Common myeloid progenitor, CD34-positive (primary cell): ENCODE results near the gene SORBS1.

Experiments used
- CTCF ChIA-PET: fragments of 350-600 bp; sonication (Branson Sonifier 250); formaldehyde crosslinking; loops from one replicate; lab custom pipeline; 2021; ENCODE audit warnings: antibody characterized with exemption; lab: Charles Lee
- POLR2A ChIA-PET: fragments of 350-600 bp; sonication (Branson Sonifier 250); formaldehyde crosslinking; loops from one replicate; lab custom pipeline; 2021; ENCODE audit warnings: antibody characterized with exemption; lab: Charles Lee
- DNase-seq, 3 donors: peaks; one replicate each; pipeline versions ENCODE4 v3.0.0 to v3.0.0-alpha.2; 2013
- H3K27ac ChIP-seq, 2 experiments: 1 replicate in 1 of 2; 2 replicates in 1 of 2; pipeline ENCODE4 v1.7.0; 2013; ENCODE audit warnings: inconsistent platforms in 2 of 2, low read length in 2 of 2, mild to moderate bottlenecking in 2 of 2, low read depth in 1 of 2, moderate library complexity in 1 of 2; ENCODE audit not compliant: severe bottlenecking in 2 of 2, insufficient read depth in 1 of 2, poor library complexity in 1 of 2
- H3K27me3 ChIP-seq, 5 experiments: replicated peaks in 2 of 5; 1 replicate in 3 of 5; 2 replicates in 2 of 5; pipeline versions ENCODE4 v1.6.1 to v1.7.0; 2013; ENCODE audit warnings: low read length in 4 of 5, mild to moderate bottlenecking in 2 of 5, moderate library complexity in 2 of 5, inconsistent platforms in 1 of 5; ENCODE audit not compliant: insufficient read depth in 5 of 5, control insufficient read depth in 4 of 5
- H3K36me3 ChIP-seq, 4 experiments: 1 replicate in 2 of 4; 2 replicates in 2 of 4; pipeline versions ENCODE4 v1.6.1 to v1.7.0; 2013; ENCODE audit warnings: low read length in 3 of 4, control low read depth in 1 of 4, mild to moderate bottlenecking in 1 of 4; ENCODE audit not compliant: control insufficient read depth in 4 of 4, insufficient read depth in 4 of 4
- H3K4me1 ChIP-seq, 4 experiments: 1 replicate in 3 of 4; 2 replicates in 1 of 4; pipeline versions ENCODE4 v1.6.1 to v1.7.1; 2013; ENCODE audit warnings: low read length in 3 of 4, mild to moderate bottlenecking in 3 of 4, control low read depth in 1 of 4, inconsistent platforms in 1 of 4, moderate library complexity in 1 of 4; ENCODE audit not compliant: control insufficient read depth in 4 of 4, insufficient read depth in 4 of 4; ENCODE audit errors: control extremely low read depth in 1 of 4
- H3K4me3 ChIP-seq, 7 experiments: 1 replicate in 4 of 7; 2 replicates in 3 of 7; pipeline versions ENCODE4 v1.5.1 to v1.7.0; 2013; ENCODE audit warnings: mild to moderate bottlenecking in 7 of 7, low read length in 6 of 7, moderate library complexity in 6 of 7, inconsistent platforms in 2 of 7, low read depth in 2 of 7, control low read depth in 1 of 7; ENCODE audit not compliant: insufficient read depth in 4 of 7, control insufficient read depth in 1 of 7; ENCODE audit errors: extremely low read depth in 1 of 7
- H3K9me3 ChIP-seq, 5 experiments: 1 replicate in 4 of 5; 2 replicates in 1 of 5; pipeline versions ENCODE4 v1.6.1 to v1.7.1; 2013; ENCODE audit warnings: low read length in 4 of 5, mild to moderate bottlenecking in 2 of 5, inconsistent platforms in 1 of 5, low read depth in 1 of 5, moderate library complexity in 1 of 5; ENCODE audit not compliant: control insufficient read depth in 4 of 5, insufficient read depth in 2 of 5; ENCODE audit errors: control extremely low read depth in 1 of 5
- whole genome bisulfite sequencing: methylation state at CpG from one replicate; pipeline ENCODE4 v1.1.5; 2013; ENCODE audit not compliant: insufficient coverage; 5-methylcytosine and 5-hydroxymethylcytosine counted together

Gene SORBS1

GRCh38 chr10:95513008-95513589 lies 48.1 kb downstream of the SORBS1 start:
- POLR2A ChIA-PET, result no interaction called here
- Histone ChIP-seq H3K4me1 (peaks cover 0 to 2% (median 0%) of the 10 kb centered on the region in 4 experiments), H3K27ac (no peak overlapping the region), H3K36me3 (no peaks in the 10 kb centered on the region), H3K9me3 (no peaks in the 10 kb centered on the region), H3K4me3 (no peak overlapping the region), H3K27me3 (no peaks in the 10 kb centered on the region)
- DNase-seq, result no peak
- WGBS, result 98% methylated on average over 10 of the region's 11 CpGs
- CTCF ChIA-PET, result interaction anchor here (0.6 kb wide), 2 partner anchors 45 to 66 kb away, joined by 4 to 5 read pairs; no protein-coding TSS in a partner anchor

- Histone ChIP-seq H3K4me1 (peaks cover 0 to 2% (median 0%) of the 10 kb centered on the region in 4 experiments), H3K27ac (no peak overlapping the region), H3K36me3 (no peaks in the 10 kb centered on the region), H3K4me3 (no peak overlapping the region), H3K27me3 (no peaks in the 10 kb centered on the region), H3K9me3 (no peaks in the 10 kb centered on the region)
- ChIA-PET CTCF (interaction anchor here (0.7 kb wide), 1 partner anchor 13 kb away, joined by 3 read pairs; no protein-coding TSS in a partner anchor), POLR2A (no interaction called here)
- no peak for DNase-seq
- 96% methylated on average over 6 of the region's 6 CpGs for WGBS
These were observed 49.9 kb downstream of the SORBS1 start for GRCh38 chr10:95511314-95511713.

- H3K9me3 ChIP-seq, result no peaks in the 10 kb centered on the region
- ChIA-PET CTCF (interaction anchor here (1.0 to 1.3 kb wide), 2 partner anchors 12 to 40 kb away, joined by 3 to 4 read pairs; no protein-coding TSS in a partner anchor), POLR2A (no interaction called here)
- H3K4me3 ChIP-seq, result no peak overlapping the region
- no CpG with 5 or more reads among the region's 1 CpG for WGBS
- no peaks in the 10 kb centered on the region for H3K36me3 ChIP-seq
- no peak overlapping the region for H3K27ac ChIP-seq
- no peaks in the 10 kb centered on the region for H3K27me3 ChIP-seq
- DNase-seq, result no peak
- peaks cover 0 to 2% (median 0%) of the 10 kb centered on the region in 4 experiments for H3K4me1 ChIP-seq
These were observed 51.9 kb downstream of the SORBS1 start for GRCh38 chr10:95509251-95509650.

- Histone ChIP-seq H3K27ac (no peak overlapping the region), H3K4me1 (no peaks in the 10 kb centered on the region), H3K4me3 (no peak overlapping the region), H3K36me3 (no peaks in the 10 kb centered on the region), H3K27me3 (no peaks in the 10 kb centered on the region), H3K9me3 (no peaks in the 10 kb centered on the region)
- DNase-seq, result no peak
- POLR2A ChIA-PET, result no interaction called here
- CTCF ChIA-PET, result interaction anchor here (0.6 kb wide), 1 partner anchor 13 kb away, joined by 3 read pairs; no protein-coding TSS in a partner anchor
- 100% methylated on average over 3 of the region's 3 CpGs for WGBS
These were observed 52.4 kb downstream of the SORBS1 start for GRCh38 chr10:95508730-95509129.

GRCh38 chr10:95506056-95506737 lies 55.0 kb downstream of the SORBS1 start:
- no peaks in the 10 kb centered on the region for H3K27me3 ChIP-seq
- WGBS, result 100% methylated on average over 2 of the region's 2 CpGs
- CTCF ChIA-PET, result no interaction called here
- no peak overlapping the region for H3K4me3 ChIP-seq
- H3K4me1 ChIP-seq, result peaks cover 0 to 15% (median 7%) of the 10 kb centered on the region in 4 experiments
- H3K9me3 ChIP-seq, result no peaks in the 10 kb centered on the region
- no peak for DNase-seq
- POLR2A ChIA-PET, result no interaction called here
- no peak overlapping the region for H3K27ac ChIP-seq
- H3K36me3 ChIP-seq, result no peaks in the 10 kb centered on the region

GRCh38 chr10:95505641-95506040 lies 55.5 kb downstream of the SORBS1 start:
- Histone ChIP-seq H3K27ac (no peak overlapping the region), H3K9me3 (no peaks in the 10 kb centered on the region), H3K36me3 (no peaks in the 10 kb centered on the region), H3K27me3 (no peaks in the 10 kb centered on the region), H3K4me1 (peaks cover 0 to 15% (median 7%) of the 10 kb centered on the region in 4 experiments), H3K4me3 (no peak overlapping the region)
- no peak for DNase-seq
- ChIA-PET POLR2A (no interaction called here), CTCF (no interaction called here)
- 100% methylated on average over 2 of the region's 3 CpGs for WGBS

- H3K36me3 ChIP-seq, result no peaks in the 10 kb centered on the region
- H3K4me3 ChIP-seq, result no peak overlapping the region
- DNase-seq, result no peak
- ChIA-PET POLR2A (no interaction called here), CTCF (interaction anchor here (0.9 kb wide), 1 partner anchor 11 kb away, joined by 4 read pairs; no protein-coding TSS in a partner anchor)
- peaks cover 0 to 15% (median 7%) of the 10 kb centered on the region in 4 experiments for H3K4me1 ChIP-seq
- H3K27ac ChIP-seq, result no peak overlapping the region
- H3K9me3 ChIP-seq, result no peaks in the 10 kb centered on the region
- 98% methylated on average over 5 of the region's 5 CpGs for WGBS
- H3K27me3 ChIP-seq, result no peaks in the 10 kb centered on the region
These were observed 56.0 kb downstream of the SORBS1 start for GRCh38 chr10:95505084-95505610.
